HT1080 (cell line): ENCODE results near the gene MYO18A. TPM values are rescaled to one million over a fixed set of nuclear protein-coding genes. Genes with fewer than 3 reads are reported as not detected.
A peak's percentile ranks its signal among the peaks of the same experiment; 100 is the strongest.
"Not testable (repeated sequence)": the region's sequence is repeated elsewhere in the genome, so short reads cannot be mapped to it uniquely, and the experiment has no call there.

Experiments used
- DNase-seq: peaks from one replicate; pipeline ENCODE4 v3.0.0-alpha.2; 2015; ENCODE audit warnings: low read depth
- total RNA-seq: library from RNA; depleted of rRNA; stranded (reverse); fragments of >200 nt; shearing (Covaris generic); gene quantifications from 2 replicates; pipeline ENCODE4 v1.2.3, GENCODE V29; 2014

The MYO18A gene
- total RNA-seq, 1 experiment from 2014 or later = 21.0 TPM

- DNase-seq = no peak
These were observed 71.2 kb downstream of the MYO18A start for GRCh38 chr17:29108823-29109476.

DNA sequence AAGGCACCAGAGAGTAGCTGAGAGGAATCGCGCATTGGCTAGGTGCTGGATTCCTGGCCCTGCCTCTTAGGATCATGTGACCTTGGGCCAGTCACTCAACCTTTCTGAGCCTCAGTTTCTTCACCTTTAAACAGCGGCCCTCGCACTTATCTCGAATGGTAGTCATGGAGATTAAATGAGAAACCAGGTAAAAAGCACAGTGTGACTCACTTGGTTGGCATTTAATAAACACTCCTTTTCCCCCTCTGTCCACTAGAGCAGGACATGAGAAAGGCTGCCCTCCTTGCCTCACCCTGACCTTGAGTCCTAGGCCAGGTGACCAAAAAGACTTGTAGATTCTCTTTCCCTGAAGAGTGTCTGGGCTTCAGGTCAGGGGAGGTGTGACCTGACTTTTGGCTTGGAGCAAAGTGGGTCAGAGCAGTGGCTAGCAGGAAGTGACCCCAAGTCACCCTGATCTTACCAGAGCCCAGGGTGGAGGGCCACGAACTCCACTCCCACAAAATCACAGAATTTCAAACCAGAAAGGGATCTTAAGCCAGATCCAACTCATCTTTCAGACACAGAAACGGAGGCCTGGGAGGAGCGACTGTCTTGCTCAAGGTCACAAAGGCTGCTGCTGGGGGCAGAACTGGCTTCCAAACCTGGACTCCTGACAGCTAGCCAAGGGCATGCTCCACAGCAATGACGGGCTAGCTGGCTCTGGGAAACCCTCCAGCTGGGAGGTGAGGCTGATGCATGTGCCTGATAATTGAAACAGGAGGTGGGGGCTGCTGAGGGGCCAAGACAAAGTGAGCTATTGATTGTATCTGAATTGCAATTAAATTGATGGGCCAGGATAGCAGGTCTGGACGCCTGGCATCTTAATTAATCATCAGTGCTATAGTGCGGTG is 72.0 kb downstream of the MYO18A start:
- peak; percentile 35 for DNase-seq

GRCh38 chr17:29107084-29107483 is 73.1 kb downstream of the MYO18A start:
- no peak for DNase-seq

GRCh38 chr17:29103341-29103740 is 76.9 kb downstream of the MYO18A start:
- no peak for DNase-seq

DNA sequence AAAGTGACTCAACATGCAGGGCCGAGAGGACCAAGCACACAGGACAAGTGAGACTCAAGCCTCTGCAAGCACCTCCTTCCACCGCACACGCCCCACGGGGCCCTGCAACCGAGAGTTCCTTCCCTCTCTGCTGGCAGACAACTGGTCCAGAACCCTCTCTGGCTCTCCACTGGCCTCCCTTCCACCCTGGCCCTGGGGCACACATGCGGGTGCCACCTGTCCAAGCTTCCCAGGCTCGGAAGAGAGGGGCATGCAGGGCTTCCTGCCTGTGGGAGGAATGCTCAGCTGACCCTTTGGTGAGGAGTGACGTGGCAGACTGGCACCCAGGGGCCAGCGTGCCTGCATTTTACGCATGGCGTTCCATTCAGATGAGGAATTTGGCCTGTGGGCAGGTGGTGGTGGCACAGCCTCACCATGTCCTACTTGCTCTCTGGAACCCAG is 77.4 kb downstream of the MYO18A start:
- peak; percentile 19 for DNase-seq

DNA sequence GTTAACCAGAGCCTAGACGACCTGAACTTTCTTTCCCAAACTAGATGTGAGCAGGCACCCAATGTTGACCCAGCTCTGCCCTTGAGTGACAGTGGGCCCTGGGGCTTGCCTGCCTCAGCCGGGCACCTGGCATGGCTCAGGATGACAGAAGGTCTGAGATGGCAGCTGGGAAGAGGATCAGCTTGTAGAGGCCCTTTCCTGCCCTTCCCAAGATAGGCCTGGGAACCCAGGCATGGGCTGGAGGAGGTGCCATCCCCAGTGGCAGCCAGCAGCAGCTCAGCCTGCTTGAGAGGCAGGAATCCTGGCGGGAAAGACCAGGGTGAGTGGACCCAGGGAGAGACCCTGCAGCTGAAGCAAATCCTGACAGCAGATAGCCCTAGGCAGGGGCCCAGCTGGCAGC is 78.2 kb downstream of the MYO18A start:
- DNase-seq = no peak

GRCh38 chr17:29100296-29100695 is 79.9 kb downstream of the MYO18A start:
- DNase-seq = no peak

DNA sequence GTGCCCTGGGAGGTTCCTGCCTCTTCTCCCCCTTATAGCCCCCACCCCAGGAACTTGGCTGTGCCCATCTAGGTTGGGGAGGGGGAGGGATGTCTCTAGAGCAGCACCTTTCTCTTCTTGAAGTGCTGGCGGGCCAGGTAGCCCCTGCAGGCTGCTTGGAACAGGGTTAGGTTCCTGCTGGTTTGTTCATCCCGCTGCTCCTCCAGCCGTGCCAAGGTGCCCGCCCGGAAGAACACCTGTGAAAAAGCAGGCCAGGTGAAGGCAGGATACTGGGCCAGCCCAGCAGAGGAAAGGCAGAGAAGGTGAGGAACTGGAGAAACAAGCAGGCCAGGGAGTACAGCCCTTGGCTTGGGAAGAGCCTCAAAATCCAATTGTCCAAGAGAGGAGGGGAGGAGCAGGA is 80.7 kb downstream of the MYO18A start:
- DNase-seq = no peak

- DNase-seq = no peak
These were observed 84.1 kb downstream of the MYO18A start for GRCh38 chr17:29096094-29096493.

DNA sequence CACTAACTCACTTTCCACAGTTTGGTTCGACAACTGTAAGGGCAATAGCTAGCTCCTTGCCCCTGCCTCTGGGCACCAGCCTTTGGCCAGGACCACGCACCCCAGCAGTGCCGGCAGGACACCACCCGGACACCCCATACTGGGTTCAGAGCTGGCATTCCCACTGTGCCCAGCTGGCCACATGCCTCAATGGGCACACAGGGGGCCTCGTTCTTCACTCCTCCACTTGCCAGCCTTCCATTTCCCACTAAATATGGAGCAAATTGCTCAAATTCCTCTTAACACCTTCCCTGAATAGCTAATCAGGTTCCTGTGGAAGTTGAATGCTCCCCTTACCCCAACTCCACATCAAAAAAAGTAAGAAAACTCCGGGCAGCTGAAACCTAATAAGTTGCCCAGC is 84.8 kb downstream of the MYO18A start:
- no peak for DNase-seq

DNA sequence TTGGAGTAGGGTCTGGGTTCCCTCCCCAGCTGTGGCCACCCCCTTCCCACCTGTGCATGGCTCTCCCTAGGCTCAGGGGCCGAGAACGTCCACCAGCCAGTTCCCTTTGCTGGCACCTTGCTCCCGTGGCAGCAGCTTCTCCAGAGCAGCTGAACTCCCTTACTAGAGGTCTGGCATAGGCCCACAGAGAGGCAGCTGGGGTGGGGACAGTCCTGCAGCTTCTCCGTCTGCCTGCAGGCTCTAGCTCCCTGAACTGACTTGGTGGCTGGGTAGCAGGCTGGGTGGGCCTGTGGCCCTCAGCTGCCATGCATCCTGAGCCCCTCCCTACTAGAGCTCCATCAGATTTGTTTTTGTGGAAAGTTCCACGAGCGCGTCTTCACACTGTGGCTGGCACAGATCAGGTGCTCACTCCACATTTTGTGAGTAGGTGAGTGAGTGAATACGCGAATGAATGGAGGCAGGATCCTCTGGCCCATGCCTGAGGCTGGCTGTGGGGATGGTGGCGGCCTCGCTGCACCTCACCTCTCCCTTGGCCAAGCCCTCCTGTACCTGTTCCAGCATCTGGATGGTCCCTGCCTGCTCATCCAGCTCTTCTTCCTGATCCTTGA is 86.0 kb downstream of the MYO18A start:
- no peak for DNase-seq

GRCh38 chr17:29093090-29093871 is 86.9 kb downstream of the MYO18A start:
- no peak for DNase-seq

- no peak for DNase-seq
These were observed 88.5 kb downstream of the MYO18A start for GRCh38 chr17:29091606-29092289.

DNA sequence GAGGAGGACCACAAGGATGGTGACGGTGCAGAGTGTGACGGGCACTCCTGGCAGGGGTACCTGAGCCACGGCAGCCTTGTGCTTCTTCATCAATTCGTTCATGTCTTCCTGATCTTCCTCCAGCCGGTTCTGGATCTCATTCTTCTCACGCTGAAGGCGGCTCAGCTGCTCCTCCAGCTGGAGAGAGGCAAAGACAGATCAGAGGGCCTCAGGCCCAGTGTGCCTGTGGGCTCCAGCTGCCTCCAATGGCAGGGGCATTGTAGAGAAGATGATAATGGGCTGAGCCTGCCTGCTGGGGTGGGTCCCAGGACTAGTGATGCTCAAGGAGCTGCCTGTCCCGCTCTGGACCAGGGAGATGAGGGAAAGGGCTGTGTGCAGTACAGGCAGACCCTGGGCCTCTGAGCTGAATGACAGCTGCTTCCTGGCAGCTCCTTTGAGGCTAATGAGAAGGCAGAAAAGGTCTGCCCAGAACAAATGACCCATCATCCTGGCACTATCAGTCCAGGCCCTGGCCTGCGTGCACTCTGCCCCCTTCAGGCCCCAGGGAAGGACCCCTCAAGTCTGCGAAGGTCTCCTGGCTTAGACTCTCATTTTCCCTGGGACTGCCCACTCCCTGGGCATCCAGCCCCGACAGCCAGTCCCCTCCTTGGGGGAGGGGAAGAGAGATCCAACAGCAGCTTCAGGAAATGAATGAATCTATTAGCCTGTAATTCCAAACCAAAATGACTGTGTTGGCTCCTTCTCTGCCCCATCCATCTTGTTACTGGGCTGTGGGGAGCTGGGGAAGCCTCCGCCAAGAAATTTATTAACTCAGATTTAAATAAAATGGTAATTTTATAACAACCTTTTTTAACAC is 89.2 kb downstream of the MYO18A start:
- DNase-seq = no peak

- DNase-seq = no peak
These were observed 90.1 kb downstream of the MYO18A start for GRCh38 chr17:29090108-29090507.

- DNase-seq = no peak
These were observed 90.6 kb downstream of the MYO18A start for GRCh38 chr17:29089601-29090044.

DNA sequence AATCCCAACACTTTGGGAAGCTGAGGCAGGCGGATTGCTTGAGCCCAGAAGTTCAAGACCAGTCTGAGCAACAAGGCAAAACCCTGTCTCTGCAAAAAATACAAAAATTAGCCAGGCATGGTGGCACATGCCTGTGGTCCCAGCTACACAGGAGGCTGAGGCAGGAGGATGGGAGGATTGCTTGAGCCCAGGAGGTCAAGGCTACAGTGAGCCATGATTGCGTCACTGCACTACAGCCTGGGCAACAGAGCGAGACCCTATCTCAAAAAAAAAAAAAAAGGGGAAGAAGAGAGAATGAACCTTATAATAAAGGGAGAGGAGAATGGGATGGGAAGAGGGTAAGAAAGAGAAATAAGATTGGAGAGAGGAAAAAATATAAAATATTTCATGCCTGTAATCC is 91.4 kb downstream of the MYO18A start:
- DNase-seq = not testable (repeated sequence)

GRCh38 chr17:29086628-29087332 is 93.4 kb downstream of the MYO18A start:
- peak; percentile 18 for DNase-seq

- no peak for DNase-seq
These were observed 95.0 kb downstream of the MYO18A start for GRCh38 chr17:29085223-29085622.
